ENCODE data around the gene UBL3.

Gene UBL3

GRCh38 chr13:29840585-29840984 is 9.8 kb downstream of the UBL3 start:
- DNase-seq (ENCODE audit: insufficient read length) (no peak), FAIRE-seq (no peak)
- TF ChIP-seq POLR2AphosphoS5 (IDR thresholded peaks at IDR 0.05; ENCODE audit: low read depth, low read length) (no peak), TAF1 (IDR thresholded peaks at IDR 0.05; ENCODE audit: borderline replicate concordance, low read depth, low read length) (no peak), POLR2A (IDR thresholded peaks at IDR 0.05; ENCODE audit: low read depth, low read length) (no peak)

DNA sequence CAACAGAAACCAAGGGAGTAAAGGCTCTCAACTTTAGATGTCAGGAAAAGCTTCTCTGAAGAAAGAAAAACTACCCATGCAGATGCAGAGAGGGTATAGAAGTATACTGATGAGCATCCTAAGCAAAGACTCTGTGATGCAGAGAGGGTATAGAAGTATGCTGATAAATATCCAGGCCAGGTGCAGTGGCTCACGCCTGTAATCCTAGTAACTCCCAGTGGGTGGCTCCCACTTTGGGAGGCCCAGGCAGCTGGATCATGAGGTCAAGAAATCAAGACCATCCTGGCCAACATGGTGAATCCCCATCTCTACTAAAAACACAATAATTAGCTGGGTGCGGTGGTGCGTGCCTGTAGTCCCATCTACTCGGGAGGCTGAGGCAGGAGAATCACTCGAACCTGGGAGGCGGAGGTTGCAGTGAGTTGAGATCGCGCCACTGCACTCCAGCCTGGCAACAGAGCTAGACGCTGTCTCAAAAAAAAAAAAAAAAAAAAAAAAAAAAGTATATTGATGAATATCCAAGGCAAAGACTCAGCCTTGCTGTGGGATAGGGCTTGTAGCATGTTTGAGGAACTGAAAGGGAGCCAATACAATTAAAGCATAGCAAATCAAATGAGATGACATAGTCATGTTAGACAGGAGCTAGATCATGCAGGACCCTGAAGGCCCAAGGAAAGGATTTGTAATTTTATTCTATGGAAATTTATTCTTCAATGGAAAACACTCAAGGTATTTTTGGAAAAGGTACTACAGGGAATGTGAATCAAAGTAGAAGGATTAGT is 14.9 kb downstream of the UBL3 start:
- FAIRE-seq (no peak), DNase-seq (ENCODE audit: insufficient read length) (no peak)
- no peak for TF ChIP-seq TAF1 (IDR thresholded peaks at IDR 0.05; ENCODE audit: borderline replicate concordance, low read depth, low read length)

- no peak for TF ChIP-seq POLR2AphosphoS5 (IDR thresholded peaks at IDR 0.05; ENCODE audit: low read depth, low read length)
- TF ChIP-seq TAF1 (IDR thresholded peaks at IDR 0.05; ENCODE audit: borderline replicate concordance, low read depth, low read length) = no peak
- no peak for TF ChIP-seq POLR2A (IDR thresholded peaks at IDR 0.05; ENCODE audit: low read depth, low read length)
- peak; percentile 14 for FAIRE-seq
- no peak for DNase-seq (ENCODE audit: insufficient read length)
Observed at GRCh38 chr13:29832761-29833298, 17.6 kb downstream of the UBL3 start.

GRCh38 chr13:29830000-29830399 is 20.4 kb downstream of the UBL3 start:
- no peak for FAIRE-seq
- no peak for TF ChIP-seq POLR2A (IDR thresholded peaks at IDR 0.05; ENCODE audit: low read depth, low read length)
- no peak for TF ChIP-seq TAF1 (IDR thresholded peaks at IDR 0.05; ENCODE audit: borderline replicate concordance, low read depth, low read length)
- TF ChIP-seq POLR2AphosphoS5 (IDR thresholded peaks at IDR 0.05; ENCODE audit: low read depth, low read length) = no peak
- DNase-seq (ENCODE audit: insufficient read length) = no peak

GRCh38 chr13:29819143-29819542 is 31.3 kb downstream of the UBL3 start:
- TF ChIP-seq POLR2A (IDR thresholded peaks at IDR 0.05; ENCODE audit: low read depth, low read length) (no peak), TAF1 (IDR thresholded peaks at IDR 0.05; ENCODE audit: borderline replicate concordance, low read depth, low read length) (no peak), POLR2AphosphoS5 (IDR thresholded peaks at IDR 0.05; ENCODE audit: low read depth, low read length) (no peak)
- no peak for DNase-seq (ENCODE audit: insufficient read length)
- FAIRE-seq = no peak

DNA sequence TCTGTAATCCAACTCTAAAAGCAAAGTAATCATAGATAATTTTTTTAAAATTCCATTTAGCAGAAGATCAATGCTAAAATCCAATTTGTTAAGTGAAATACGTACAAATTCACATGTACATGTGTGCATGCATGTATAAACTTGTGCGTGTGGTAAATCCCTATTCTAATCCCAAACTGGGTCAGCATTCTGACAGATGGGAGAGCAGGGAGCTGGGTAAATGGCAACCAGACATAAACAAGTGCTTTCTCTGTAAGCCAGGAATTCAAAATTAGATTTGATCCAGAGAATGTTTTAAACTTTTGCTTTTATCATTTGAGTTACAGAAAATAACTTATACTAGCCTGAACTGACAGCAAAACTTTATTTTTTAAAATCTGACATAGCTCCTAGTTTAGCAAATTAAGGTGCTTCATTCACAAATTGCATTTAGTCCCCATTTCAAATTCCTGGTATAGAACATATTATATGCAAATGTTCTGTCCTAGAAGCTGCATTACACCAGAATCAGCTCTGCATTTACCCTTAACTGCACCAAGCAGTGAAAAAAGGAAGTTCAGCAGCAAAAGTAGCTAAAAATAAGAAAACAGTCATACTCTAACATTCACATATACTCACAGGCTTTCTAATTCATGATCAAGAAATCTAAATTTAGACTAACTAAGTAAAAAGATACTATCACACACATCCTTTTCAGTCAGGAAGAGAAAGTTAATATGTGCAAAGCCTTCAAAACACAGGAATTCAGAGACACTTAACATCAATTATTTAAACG is 32.6 kb downstream of the UBL3 start:
- peak; percentile 6 for DNase-seq (ENCODE audit: insufficient read length)
- FAIRE-seq = peak; percentile 87
- no peak for TF ChIP-seq TAF1 (IDR thresholded peaks at IDR 0.05; ENCODE audit: borderline replicate concordance, low read depth, low read length)
- TF ChIP-seq POLR2AphosphoS5 (IDR thresholded peaks at IDR 0.05; ENCODE audit: low read depth, low read length) = no peak
- TF ChIP-seq POLR2A (IDR thresholded peaks at IDR 0.05; ENCODE audit: low read depth, low read length) = no peak

DNA sequence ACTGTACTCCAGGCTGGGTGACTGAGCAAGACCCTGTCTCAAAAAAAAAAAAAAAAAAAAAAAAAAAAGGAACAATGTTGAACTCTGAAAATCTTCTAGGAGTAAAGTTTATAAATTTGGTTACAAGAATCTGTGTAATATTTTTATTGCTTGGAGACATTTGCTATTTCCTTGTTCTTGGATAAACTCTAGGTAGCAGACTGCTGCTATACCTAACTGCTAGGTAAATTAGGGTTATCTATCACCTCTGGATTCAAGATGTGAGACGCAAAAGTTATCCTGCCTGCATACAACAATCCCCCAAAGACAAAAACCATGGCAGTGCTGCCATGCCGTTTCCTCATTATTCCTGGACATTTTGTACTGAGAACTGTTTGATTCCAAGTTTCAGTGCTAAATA is 33.7 kb downstream of the UBL3 start:
- TF ChIP-seq TAF1 (IDR thresholded peaks at IDR 0.05; ENCODE audit: borderline replicate concordance, low read depth, low read length) (no peak), POLR2A (IDR thresholded peaks at IDR 0.05; ENCODE audit: low read depth, low read length) (no peak), POLR2AphosphoS5 (IDR thresholded peaks at IDR 0.05; ENCODE audit: low read depth, low read length) (no peak)
- FAIRE-seq = no peak

GRCh38 chr13:29815336-29815735 is 35.1 kb downstream of the UBL3 start:
- no peak for DNase-seq (ENCODE audit: insufficient read length)

More for the DNA sequence above, 33.7 kb downstream of the UBL3 start:
- DNase-seq (ENCODE audit: insufficient read length) = no peak

DNA sequence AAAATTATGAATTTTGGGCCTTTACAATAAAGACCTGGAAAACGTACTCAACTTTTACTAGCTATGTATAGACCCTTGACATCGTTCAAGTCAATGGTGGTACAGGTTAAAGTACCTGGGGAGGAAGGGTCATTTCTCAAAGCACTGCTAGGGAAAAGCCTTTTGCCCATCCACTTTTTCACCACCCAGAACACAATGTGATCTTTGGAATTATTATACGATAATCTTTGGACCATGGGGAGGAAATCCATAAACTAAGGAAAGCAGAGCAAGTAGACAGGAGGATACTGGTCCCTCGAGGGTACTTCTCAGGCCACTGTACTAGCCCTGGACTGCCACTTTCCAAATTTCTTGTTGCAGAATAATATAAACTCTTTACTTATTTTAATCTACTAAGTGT is 39.5 kb downstream of the UBL3 start:
- DNase-seq (ENCODE audit: insufficient read length) (no peak), FAIRE-seq (peak; percentile 71)
- TF ChIP-seq TAF1 (IDR thresholded peaks at IDR 0.05; ENCODE audit: borderline replicate concordance, low read depth, low read length) (no peak), POLR2A (IDR thresholded peaks at IDR 0.05; ENCODE audit: low read depth, low read length) (no peak), POLR2AphosphoS5 (IDR thresholded peaks at IDR 0.05; ENCODE audit: low read depth, low read length) (no peak)

More at GRCh38 chr13:29815336-29815735, 35.1 kb downstream of the UBL3 start:
- no peak for FAIRE-seq
- no peak for TF ChIP-seq POLR2AphosphoS5 (IDR thresholded peaks at IDR 0.05; ENCODE audit: low read depth, low read length)
- no peak for TF ChIP-seq POLR2A (IDR thresholded peaks at IDR 0.05; ENCODE audit: low read depth, low read length)
- no peak for TF ChIP-seq TAF1 (IDR thresholded peaks at IDR 0.05; ENCODE audit: borderline replicate concordance, low read depth, low read length)

DNA sequence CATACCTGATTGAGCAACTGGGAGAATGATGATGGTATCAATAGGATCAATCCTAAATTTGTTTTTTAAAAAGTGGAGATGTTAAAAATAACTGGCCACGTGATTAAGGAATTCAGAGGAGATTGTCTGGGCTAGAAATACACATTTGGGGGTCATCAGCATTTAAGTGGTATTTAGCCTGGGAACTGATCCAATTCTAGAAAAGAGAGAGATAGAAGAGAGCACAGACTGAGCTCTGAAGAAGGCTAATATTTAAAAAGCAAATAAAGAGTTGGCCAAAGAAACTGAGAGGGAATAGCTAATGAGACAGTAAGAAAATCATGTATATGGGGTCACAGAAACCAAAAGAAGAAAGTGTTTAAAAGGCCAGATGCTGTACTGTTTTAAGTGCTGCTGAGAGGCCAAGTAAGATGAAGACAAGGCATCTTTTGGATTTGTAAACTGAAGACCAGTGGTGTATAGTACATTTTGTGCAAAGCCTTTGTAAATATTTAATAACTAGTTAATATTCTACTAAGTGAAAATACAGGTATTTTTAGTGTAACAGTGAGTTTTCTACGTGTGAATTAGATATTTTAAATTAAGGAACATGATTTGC is 40.2 kb downstream of the UBL3 start:
- FAIRE-seq (no peak), DNase-seq (ENCODE audit: insufficient read length) (no peak)
- no peak for TF ChIP-seq POLR2A (IDR thresholded peaks at IDR 0.05; ENCODE audit: low read depth, low read length)
- no peak for TF ChIP-seq POLR2AphosphoS5 (IDR thresholded peaks at IDR 0.05; ENCODE audit: low read depth, low read length)
- no peak for TF ChIP-seq TAF1 (IDR thresholded peaks at IDR 0.05; ENCODE audit: borderline replicate concordance, low read depth, low read length)

GRCh38 chr13:29808264-29808663 is 42.2 kb downstream of the UBL3 start:
- FAIRE-seq = no peak
- no peak for DNase-seq (ENCODE audit: insufficient read length)
- no peak for TF ChIP-seq TAF1 (IDR thresholded peaks at IDR 0.05; ENCODE audit: borderline replicate concordance, low read depth, low read length)
- no peak for TF ChIP-seq POLR2A (IDR thresholded peaks at IDR 0.05; ENCODE audit: low read depth, low read length)
- TF ChIP-seq POLR2AphosphoS5 (IDR thresholded peaks at IDR 0.05; ENCODE audit: low read depth, low read length) = no peak
